Gastroesophageal sphincter (tissue), 4 donors: ENCODE results near the gene SYNE1. TPM values are rescaled to one million over a fixed set of nuclear protein-coding genes. Genes with fewer than 3 reads are reported as not detected.
"Not testable (repeated sequence)": the region's sequence is repeated elsewhere in the genome, so short reads cannot be mapped to it uniquely, and the experiment has no call there.

ENCODE experiments used
- ATAC-seq: fragments of 150-250 bp; one replicate; pipeline ENCODE4 v1.9.1; 2016; ENCODE audit warnings: mild to moderate bottlenecking, moderate library complexity
- H3K27ac ChIP-seq, 4 donors: fragments of 200-600 bp; sonication (generic) in 3 of 4; 1 replicate in 3 of 4; 2 replicates in 1 of 4; pipeline ENCODE4 v1.5.1; 2016 to 2019
- H3K27me3 ChIP-seq: fragments of 200-600 bp; sonication (generic); one replicate; pipeline ENCODE4 v1.5.1; 2019
- H3K36me3 ChIP-seq, 2 donors: fragments of 200-600 bp; sonication (generic); one replicate each; pipeline ENCODE4 v1.5.1; 2019; ENCODE audit warnings: control low read depth in 1 of 2
- H3K4me1 ChIP-seq, 3 donors: fragments of 200-600 bp; sonication (generic); 1 replicate in 2 of 3; 2 replicates in 1 of 3; pipeline ENCODE4 v1.5.1; 2016 to 2019; ENCODE audit warnings: control low read depth in 2 of 3
- H3K4me3 ChIP-seq, 2 donors: fragments of 200-600 bp; sonication (generic); one replicate each; pipeline ENCODE4 v1.5.1; 2019; ENCODE audit warnings: mild to moderate bottlenecking in 1 of 2, moderate library complexity in 1 of 2
- H3K9me3 ChIP-seq, 3 donors: fragments of 200-600 bp; sonication (generic); one replicate each; pipeline ENCODE4 v1.5.1; 2017 to 2019; ENCODE audit warnings: control low read depth in 2 of 3
- EP300 ChIP-seq: sonication (generic); formaldehyde crosslinking; IDR thresholded peaks from one replicate; pipeline ENCODE4 v1.6.1; 2017; ENCODE audit warnings: antibody characterized with exemption, mild to moderate bottlenecking
- POLR2A ChIP-seq, 2 donors: fragments of 450-650 bp; IDR thresholded peaks; one replicate each; pipeline ENCODE4 v1.6.1; 2017; ENCODE audit warnings: antibody characterized with exemption in 2 of 2, mild to moderate bottlenecking in 2 of 2, moderate library complexity in 1 of 2
- POLR2AphosphoS5 ChIP-seq: sonication (generic); formaldehyde crosslinking; IDR thresholded peaks from one replicate; pipeline ENCODE4 v1.6.1; 2017; ENCODE audit warnings: antibody characterized with exemption
- WGBS, 2 donors: methylation state at CpG; one replicate each; pipeline ENCODE4 v1.1.5; 2018; ENCODE audit warnings: low coverage in 1 of 2; 5-methylcytosine and 5-hydroxymethylcytosine counted together
- total RNA-seq, 4 donors: library from RNA; depleted of rRNA; stranded (reverse); fragments of >200 nt; gene quantifications; one replicate each; pipeline ENCODE4 v1.1.0, GENCODE V29; 2016
- TF ChIP-seq, protein P1 (sequence below), 4 experiments: fragments of 200-600 bp in 2 of 4; fragments of 450-650 bp in 2 of 4; sonication (generic) in 1 of 4; IDR thresholded peaks; one replicate each; pipeline ENCODE4 v1.5.1; 2017 to 2019; ENCODE audit warnings: antibody characterized with exemption in 4 of 4, mild to moderate bottlenecking in 2 of 4, moderate library complexity in 2 of 4

The SYNE1 gene
- total RNA-seq, 4 donors from 2014 or later, result 160 to 268 (median 215) TPM

DNA sequence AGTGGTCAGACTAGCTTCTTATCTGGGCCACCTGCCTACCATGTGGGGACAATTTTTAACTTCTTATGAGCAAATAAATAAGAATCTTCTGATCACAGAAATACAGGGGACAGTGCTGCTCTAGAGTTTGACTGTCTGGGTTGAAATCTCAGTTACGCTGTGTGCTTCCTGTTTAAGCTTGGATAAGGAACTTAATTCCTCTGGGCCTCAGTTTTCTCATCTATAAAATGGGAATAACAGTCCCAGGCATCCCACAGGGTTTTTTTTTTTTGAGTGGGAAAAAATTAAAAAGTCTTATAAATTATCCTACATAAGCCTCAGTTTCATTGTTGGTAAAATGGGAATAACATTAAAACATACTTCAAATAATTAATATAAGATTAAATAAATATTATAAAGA lies 488.8 kb downstream of the SYNE1 start:
- H3K36me3 ChIP-seq, result peaks cover 7 to 97% of the 10 kb centered on the region in 2 donors
- TF ChIP-seq, protein P1, sequence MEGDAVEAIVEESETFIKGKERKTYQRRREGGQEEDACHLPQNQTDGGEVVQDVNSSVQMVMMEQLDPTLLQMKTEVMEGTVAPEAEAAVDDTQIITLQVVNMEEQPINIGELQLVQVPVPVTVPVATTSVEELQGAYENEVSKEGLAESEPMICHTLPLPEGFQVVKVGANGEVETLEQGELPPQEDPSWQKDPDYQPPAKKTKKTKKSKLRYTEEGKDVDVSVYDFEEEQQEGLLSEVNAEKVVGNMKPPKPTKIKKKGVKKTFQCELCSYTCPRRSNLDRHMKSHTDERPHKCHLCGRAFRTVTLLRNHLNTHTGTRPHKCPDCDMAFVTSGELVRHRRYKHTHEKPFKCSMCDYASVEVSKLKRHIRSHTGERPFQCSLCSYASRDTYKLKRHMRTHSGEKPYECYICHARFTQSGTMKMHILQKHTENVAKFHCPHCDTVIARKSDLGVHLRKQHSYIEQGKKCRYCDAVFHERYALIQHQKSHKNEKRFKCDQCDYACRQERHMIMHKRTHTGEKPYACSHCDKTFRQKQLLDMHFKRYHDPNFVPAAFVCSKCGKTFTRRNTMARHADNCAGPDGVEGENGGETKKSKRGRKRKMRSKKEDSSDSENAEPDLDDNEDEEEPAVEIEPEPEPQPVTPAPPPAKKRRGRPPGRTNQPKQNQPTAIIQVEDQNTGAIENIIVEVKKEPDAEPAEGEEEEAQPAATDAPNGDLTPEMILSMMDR (IDR thresholded peaks at IDR 0.05), result no peak
- no peak for TF ChIP-seq POLR2AphosphoS5
- TF ChIP-seq POLR2A (IDR thresholded peaks at IDR 0.05), result no peak
- no peak for TF ChIP-seq EP300
- no peak overlapping the region for H3K4me3 ChIP-seq
- H3K27ac ChIP-seq, result no peak overlapping the region
- H3K9me3 ChIP-seq, result no peaks in the 10 kb centered on the region
- 100% methylated on average over 1 of the region's 1 CpG for WGBS, 2 donors
- H3K27me3 ChIP-seq, result no peaks in the 10 kb centered on the region
- peaks cover 0 to 6% (median 0%) of the 10 kb centered on the region in 3 donors for H3K4me1 ChIP-seq
- ATAC-seq, result no peak

- Histone ChIP-seq H3K4me1 (peaks cover 0 to 6% (median 0%) of the 10 kb centered on the region in 3 donors), H3K9me3 (no peaks in the 10 kb centered on the region), H3K4me3 (no peak overlapping the region), H3K36me3 (peaks cover 7 to 98% of the 10 kb centered on the region in 2 donors), H3K27me3 (no peaks in the 10 kb centered on the region), H3K27ac (no peak overlapping the region)
- 100% methylated on average over 1 to 3 of the region's 6 CpGs for WGBS, 2 donors
- ATAC-seq, result no peak
- TF ChIP-seq, protein P1 (IDR thresholded peaks at IDR 0.05), result no peak
- TF ChIP-seq POLR2AphosphoS5 (no peak), EP300 (no peak), POLR2A (IDR thresholded peaks at IDR 0.05) (no peak)
Observed at GRCh38 chr6:152147269-152147668, 489.9 kb downstream of the SYNE1 start.

DNA sequence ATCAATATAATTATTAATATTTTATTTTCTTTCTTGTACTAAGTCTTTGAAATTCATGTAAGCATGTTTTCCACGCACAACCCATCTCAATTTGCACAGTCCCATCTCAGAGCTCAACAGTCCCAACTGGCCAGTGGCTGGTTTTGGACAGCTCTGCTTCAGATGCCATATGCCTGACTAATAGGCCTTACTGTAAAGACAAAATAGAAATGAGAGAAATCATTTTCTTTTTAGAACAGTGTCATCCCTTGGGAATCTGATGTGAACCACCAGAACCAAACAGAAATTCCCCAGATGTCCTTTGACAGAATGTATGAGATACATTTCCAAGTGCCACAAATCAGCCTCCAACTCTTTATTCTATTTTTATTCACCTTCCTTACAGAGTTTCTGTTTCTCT lies 490.8 kb downstream of the SYNE1 start:
- WGBS, 2 donors, result 71 to 83% methylated on average over 1 of the region's 1 CpG
- Histone ChIP-seq H3K27me3 (no peaks in the 10 kb centered on the region), H3K36me3 (peaks cover 7 to 97% of the 10 kb centered on the region in 2 donors), H3K4me3 (no peak overlapping the region), H3K9me3 (no peaks in the 10 kb centered on the region), H3K4me1 (peaks cover 0 to 6% (median 0%) of the 10 kb centered on the region in 3 donors), H3K27ac (no peak overlapping the region)
- ATAC-seq, result no peak
- TF ChIP-seq, protein P1 (IDR thresholded peaks at IDR 0.05), result no peak
- TF ChIP-seq POLR2A (IDR thresholded peaks at IDR 0.05) (no peak), EP300 (no peak), POLR2AphosphoS5 (no peak)

- TF ChIP-seq EP300, result no peak
- no peak for TF ChIP-seq POLR2A (IDR thresholded peaks at IDR 0.05)
- TF ChIP-seq, protein P1 (IDR thresholded peaks at IDR 0.05), result no peak
- TF ChIP-seq POLR2AphosphoS5, result no peak
- Histone ChIP-seq H3K9me3 (no peaks in the 10 kb centered on the region), H3K27me3 (no peaks in the 10 kb centered on the region), H3K4me1 (peaks cover 0 to 6% (median 0%) of the 10 kb centered on the region in 3 donors), H3K27ac (no peak overlapping the region), H3K36me3 (peaks cover 0 to 96% of the 10 kb centered on the region in 2 donors), H3K4me3 (no peak overlapping the region)
- ATAC-seq, result no peak
- WGBS, 2 donors, result 83 to 89% methylated on average over 1 to 11 of the region's 11 CpGs
Observed at GRCh38 chr6:152143359-152143758, 493.8 kb downstream of the SYNE1 start.

- no peaks in the 10 kb centered on the region for H3K9me3 ChIP-seq
- TF ChIP-seq POLR2A (IDR thresholded peaks at IDR 0.05), result no peak
- no peak for TF ChIP-seq POLR2AphosphoS5
- TF ChIP-seq, protein P1 (IDR thresholded peaks at IDR 0.05), result no peak
- TF ChIP-seq EP300, result no peak
- ATAC-seq, result no peak
- no peaks in the 10 kb centered on the region for H3K27me3 ChIP-seq
- peaks cover 0 to 6% (median 0%) of the 10 kb centered on the region in 3 donors for H3K4me1 ChIP-seq
- peaks cover 0 to 95% of the 10 kb centered on the region in 2 donors for H3K36me3 ChIP-seq
- H3K27ac ChIP-seq, result no peak overlapping the region
- H3K4me3 ChIP-seq, result no peak overlapping the region
- 40 to 46% methylated on average over 5 of the region's 5 CpGs for WGBS, 2 donors
Observed at GRCh38 chr6:152142105-152142504, 495.1 kb downstream of the SYNE1 start.

- ATAC-seq, H3K4me1 ChIP-seq, H3K27me3 ChIP-seq, H3K9me3 ChIP-seq, H3K27ac ChIP-seq, H3K4me3 ChIP-seq: not testable (repeated sequence)
- WGBS, 2 donors, result 96% methylated on average over 4 of the region's 6 CpGs; no CpG with 5 or more reads in 1 of the 2 donors
- peaks cover 2 to 97% of the 10 kb centered on the region in 2 donors for H3K36me3 ChIP-seq
Observed at GRCh38 chr6:152138344-152138743, 498.8 kb downstream of the SYNE1 start.
